HEK293 (cell line): ENCODE measurements around the gene NGF.

Source experiments
- CTCF ChIA-PET: fragments of 350-600 bp; formaldehyde crosslinking; extraction: SDS; loops from one replicate; lab custom pipeline; 2021; ENCODE audit warnings: antibody characterized with exemption; lab: Yijun Ruan, JAX
- POLR2A ChIA-PET: fragments of 300-600 bp; formaldehyde crosslinking; extraction: SDS; loops from one replicate; lab custom pipeline; 2020; ENCODE audit warnings: antibody characterized with exemption, inconsistent platforms; lab: Yijun Ruan, JAX
- H3K27ac ChIP-seq: fragments of 200-500 bp; sonication (Bioruptor generic); 2 replicates; pipeline ENCODE4 v1.5.1; 2014; ENCODE audit warnings: low read depth, low read length, control low read depth, inconsistent platforms; ENCODE audit errors: extremely low read depth
- H3K36me3 ChIP-seq, 2 experiments: fragments of 200-500 bp in 1 of 2; sonication (Bioruptor generic) in 1 of 2; 1 replicate in 1 of 2; 2 replicates in 1 of 2; pipeline ENCODE4 v1.5.1; 2014 to 2017; ENCODE audit warnings: inconsistent platforms in 2 of 2, low read length in 2 of 2; ENCODE audit not compliant: control insufficient read depth in 2 of 2, insufficient read depth in 1 of 2
- H3K4me1 ChIP-seq: fragments of 200-500 bp; sonication (Bioruptor generic); 2 replicates; pipeline ENCODE4 v1.5.1; 2014; ENCODE audit warnings: mild to moderate bottlenecking, low read length, inconsistent platforms; ENCODE audit not compliant: control insufficient read depth, insufficient read depth
- H3K4me3 ChIP-seq: 2 replicates; pipeline ENCODE4 v1.5.1; 2011; ENCODE audit warnings: low read depth, mild to moderate bottlenecking, control low read depth, low read length, moderate library complexity
- H3K9me3 ChIP-seq: fragments of 200-500 bp; sonication (Bioruptor generic); 2 replicates; pipeline ENCODE4 v1.5.1; 2014; ENCODE audit warnings: low read depth, low read length, inconsistent platforms; ENCODE audit not compliant: control insufficient read depth, insufficient read depth
- ATF2 ChIP-seq: fragments of 450-650 bp; formaldehyde crosslinking; IDR thresholded peaks from 2 replicates; pipeline ENCODE4 v1.5.1; 2016; ENCODE audit warnings: missing biosample characterization, missing genetic modification characterization, low read depth
- BCL11B ChIP-seq: fragments of 450-650 bp; formaldehyde crosslinking; IDR thresholded peaks from 2 replicates; pipeline ENCODE4 v1.5.1; 2016; ENCODE audit warnings: low read depth, missing biosample characterization, missing genetic modification characterization
- KLF17 ChIP-seq: fragments of 450-650 bp; formaldehyde crosslinking; IDR thresholded peaks from 2 replicates; pipeline ENCODE4 v1.5.1; 2016; ENCODE audit warnings: missing biosample characterization, missing genetic modification characterization
- SCRT2 ChIP-seq: fragments of 450-650 bp; formaldehyde crosslinking; IDR thresholded peaks from 2 replicates; pipeline ENCODE4 v1.5.1; 2016; ENCODE audit warnings: missing biosample characterization, missing genetic modification characterization
- ZBTB1 ChIP-seq: fragments of 450-650 bp; formaldehyde crosslinking; IDR thresholded peaks from 2 replicates; pipeline ENCODE4 v1.5.1; 2016; ENCODE audit warnings: missing biosample characterization, missing genetic modification characterization
- ZBTB11 ChIP-seq: fragments of 450-650 bp; formaldehyde crosslinking; conservative IDR thresholded peaks from 2 replicates; pipeline ENCODE4 v1.5.1; 2016; ENCODE audit warnings: low read depth, missing biosample characterization, missing genetic modification characterization
- ZNF121 ChIP-seq: fragments of 450-650 bp; formaldehyde crosslinking; IDR thresholded peaks from 2 replicates; pipeline ENCODE4 v1.5.1; 2016; ENCODE audit warnings: missing biosample characterization, missing genetic modification characterization
- ZNF155 ChIP-seq: fragments of 450-650 bp; formaldehyde crosslinking; IDR thresholded peaks from 2 replicates; pipeline ENCODE4 v1.5.1; 2016; ENCODE audit warnings: missing biosample characterization, missing genetic modification characterization
- ZNF16 ChIP-seq: fragments of 450-650 bp; formaldehyde crosslinking; IDR thresholded peaks from 2 replicates; pipeline ENCODE4 v1.5.1; 2016; ENCODE audit warnings: low read depth, missing biosample characterization, missing genetic modification characterization
- ZNF266 ChIP-seq: fragments of 450-650 bp; formaldehyde crosslinking; IDR thresholded peaks from 2 replicates; pipeline ENCODE4 v1.5.1; 2016; ENCODE audit warnings: missing biosample characterization, missing genetic modification characterization, low read depth
- ZNF362 ChIP-seq: fragments of 450-650 bp; formaldehyde crosslinking; IDR thresholded peaks from 2 replicates; pipeline ENCODE4 v1.5.1; 2016; ENCODE audit warnings: missing biosample characterization, missing genetic modification characterization
- ZNF521 ChIP-seq: fragments of 450-650 bp; formaldehyde crosslinking; IDR thresholded peaks from 2 replicates; pipeline ENCODE4 v1.5.1; 2017; ENCODE audit warnings: missing biosample characterization, mild to moderate bottlenecking, missing genetic modification characterization
- ZNF544 ChIP-seq: fragments of 450-650 bp; formaldehyde crosslinking; IDR thresholded peaks from 2 replicates; pipeline ENCODE4 v1.5.0; 2017; ENCODE audit warnings: missing biosample characterization, missing genetic modification characterization
- ZNF558 ChIP-seq: fragments of 450-650 bp; formaldehyde crosslinking; IDR thresholded peaks from 2 replicates; pipeline ENCODE4 v1.5.1; 2016; ENCODE audit warnings: missing biosample characterization, missing genetic modification characterization
- ZNF596 ChIP-seq: fragments of 450-650 bp; IDR thresholded peaks from 2 replicates; pipeline ENCODE4 v1.5.0; 2018; ENCODE audit warnings: missing biosample characterization, mild to moderate bottlenecking, missing genetic modification characterization, moderate library complexity
- ZNF768 ChIP-seq: fragments of 450-650 bp; formaldehyde crosslinking; IDR thresholded peaks from 2 replicates; pipeline ENCODE4 v1.5.1; 2018; ENCODE audit warnings: missing biosample characterization, mild to moderate bottlenecking, missing genetic modification characterization
- ZSCAN16 ChIP-seq: fragments of 450-650 bp; formaldehyde crosslinking; IDR thresholded peaks from 2 replicates; pipeline ENCODE4 v1.5.1; 2016; ENCODE audit warnings: missing biosample characterization, missing genetic modification characterization
- ZXDB ChIP-seq: fragments of 450-650 bp; formaldehyde crosslinking; IDR thresholded peaks from 2 replicates; pipeline ENCODE4 v1.5.1; 2016; ENCODE audit warnings: missing biosample characterization, missing genetic modification characterization

Gene NGF

GRCh38 chr1:115289940-115290339 lies 48.1 kb downstream of the NGF start (continued):
- TF ChIP-seq ZBTB11 (tag by site-specific recombination) = no peak

GRCh38 chr1:115288591-115289198 lies 49.4 kb downstream of the NGF start:
- no peak overlapping the region for H3K27ac ChIP-seq
- TF ChIP-seq ZNF362 (tag by site-specific recombination) = no peak
- no peak for TF ChIP-seq ZNF121 (tag by site-specific recombination)
- TF ChIP-seq ZNF558 (tag by site-specific recombination) = no peak
- no peak for TF ChIP-seq ZSCAN16
- no peak for TF ChIP-seq ZNF521
- no peak for TF ChIP-seq ZNF768
- no peak for TF ChIP-seq KLF17 (tag by site-specific recombination)
- TF ChIP-seq ZNF155 (tag by site-specific recombination) = no peak
- no peak for TF ChIP-seq ZNF596 (tag by site-specific recombination)
- TF ChIP-seq ZXDB = no peak
- TF ChIP-seq ATF2 (tag by site-specific recombination) = no peak
- no peak for TF ChIP-seq SCRT2 (tag by site-specific recombination)
- TF ChIP-seq ZNF544 (tag by site-specific recombination) = no peak
- no peak for TF ChIP-seq ZBTB1 (tag by site-specific recombination)
- TF ChIP-seq BCL11B = no peak
- no peak for TF ChIP-seq ZNF16 (tag by site-specific recombination)
- TF ChIP-seq ZNF266 (tag by site-specific recombination) = no peak
- CTCF ChIA-PET = interaction anchor here (2.0 kb wide), 1 partner anchor 14 kb away, joined by 8 read pairs; no protein-coding TSS in a partner anchor
- H3K4me1 ChIP-seq = no peaks in the 10 kb centered on the region
- H3K36me3 ChIP-seq = no peaks in the 10 kb centered on the region
- POLR2A ChIA-PET = no interaction called here
- no peak overlapping the region for H3K4me3 ChIP-seq
- no peaks in the 10 kb centered on the region for H3K9me3 ChIP-seq
